ENCODE measurements around the gene PLCG1.

The PLCG1 gene

DNA sequence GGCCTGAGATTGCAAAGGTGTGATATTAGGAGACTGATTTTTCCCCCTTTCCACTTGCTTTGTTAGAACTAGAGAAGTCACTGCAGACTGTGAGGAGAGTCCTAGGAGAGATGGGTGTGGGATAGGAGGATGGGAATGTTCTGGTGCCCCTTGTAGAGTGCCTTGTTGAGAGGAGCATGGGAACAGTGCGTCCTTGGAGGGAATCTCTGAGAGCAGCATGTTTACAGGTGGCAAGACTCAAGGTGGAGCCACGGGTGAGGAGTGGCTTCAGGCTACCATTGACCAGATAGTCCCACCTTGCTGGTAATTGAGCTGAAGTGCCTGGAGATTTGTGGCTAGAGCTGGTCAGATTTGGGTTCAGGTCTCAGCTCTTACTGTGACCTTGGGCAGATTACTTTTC is 6.0 kb downstream of the PLCG1 start:
- DNase-seq: no peak

DNA sequence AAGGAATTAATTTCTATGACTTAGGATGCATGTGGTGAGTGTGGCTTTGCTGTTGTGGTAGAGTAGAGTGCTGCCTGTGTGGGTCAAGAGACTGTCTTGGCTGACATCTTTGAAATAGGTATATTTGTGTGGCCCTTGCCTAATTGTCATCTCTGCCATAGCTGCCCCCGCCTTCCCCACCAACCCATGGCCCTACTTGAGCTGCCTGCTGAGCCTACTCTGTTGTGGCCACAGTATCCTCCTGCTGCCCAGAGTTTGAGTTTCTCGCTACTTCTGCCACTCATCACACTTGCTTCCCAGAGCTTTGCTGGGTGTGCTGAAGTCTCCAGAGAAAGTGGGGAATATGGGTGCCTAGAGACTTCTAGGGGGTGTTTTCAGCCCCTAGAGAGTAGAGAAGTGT is 8.0 kb downstream of the PLCG1 start:
- no peak for DNase-seq

DNA sequence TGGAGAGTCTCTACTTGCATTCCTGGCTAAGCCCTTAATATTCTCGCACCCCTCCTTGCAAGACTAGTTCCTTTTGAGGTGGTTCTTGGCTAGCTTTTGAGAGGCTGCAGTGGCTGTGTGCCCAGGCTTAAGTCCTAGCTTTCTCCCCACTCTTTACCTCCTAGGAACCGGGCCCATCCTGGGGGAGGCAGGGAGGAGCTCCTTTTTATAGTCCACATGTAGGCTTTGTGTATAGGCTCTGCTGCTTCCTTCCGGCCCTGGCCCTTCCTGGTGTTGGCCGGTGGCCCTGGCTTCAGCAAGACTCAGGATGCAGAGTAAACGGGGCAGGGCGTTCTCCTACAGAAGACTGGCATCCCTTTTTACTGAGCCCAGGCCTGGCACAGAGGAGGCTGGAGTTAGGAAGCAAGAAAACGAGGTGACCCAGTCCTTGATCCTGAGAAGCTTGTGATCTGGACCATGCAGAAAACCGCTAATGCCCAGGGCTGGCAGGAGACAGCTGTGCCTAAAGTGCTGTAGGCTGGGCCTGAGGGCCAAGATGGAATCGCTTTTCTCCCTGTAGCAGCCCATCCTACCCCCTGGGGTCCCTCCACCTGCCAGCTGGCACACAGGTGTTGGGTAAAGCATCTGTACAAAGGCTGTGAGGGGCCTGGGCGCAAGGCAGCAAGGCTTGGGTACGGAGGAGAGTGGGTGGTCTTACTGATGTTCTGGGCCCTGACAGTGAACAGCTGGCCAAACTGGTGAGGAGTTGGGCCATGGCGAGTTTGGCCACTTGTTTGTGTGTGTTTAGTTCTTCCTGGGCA is 8.7 kb downstream of the PLCG1 start:
- DNase-seq: no peak

DNA sequence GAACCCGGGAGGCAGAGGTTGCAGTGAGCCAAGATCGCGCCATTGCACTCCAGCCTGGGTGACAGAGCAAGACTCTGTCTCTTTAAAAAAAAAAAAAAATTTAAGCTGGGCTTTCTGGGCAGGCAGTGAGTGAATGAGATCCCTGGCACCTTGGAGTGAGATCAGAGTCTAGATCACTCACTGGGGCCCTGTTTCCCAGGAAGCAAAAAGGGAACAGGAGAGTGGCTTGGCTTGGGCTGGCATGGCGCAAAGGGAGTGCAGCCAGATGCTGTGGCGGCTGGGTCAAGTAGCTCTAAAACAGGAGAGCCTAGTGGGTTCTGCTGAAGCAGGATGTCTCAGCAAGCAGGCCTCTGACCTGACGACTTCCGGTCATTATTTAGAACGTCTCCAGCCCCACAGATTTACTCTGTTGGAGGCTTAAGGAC is 10.4 kb downstream of the PLCG1 start:
- no peak for DNase-seq

DNA sequence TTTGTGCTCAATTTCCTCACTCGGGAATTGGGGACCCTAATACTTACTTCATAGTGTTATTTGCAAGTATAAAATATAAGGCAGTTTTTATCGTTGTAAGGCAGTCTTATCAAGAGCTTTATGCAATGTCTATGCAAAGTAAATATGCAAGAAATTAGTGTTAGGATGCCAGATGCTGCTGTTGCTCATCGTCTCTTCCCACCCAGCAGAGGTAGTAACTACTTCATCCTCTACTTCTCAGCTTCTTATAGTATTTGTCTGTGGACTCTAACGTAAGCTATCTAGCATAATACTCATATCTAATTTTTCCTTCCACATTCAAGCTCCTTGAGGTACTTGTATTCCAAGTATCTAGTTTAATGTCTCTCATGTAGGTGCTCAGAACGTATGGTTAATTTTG is 11.6 kb downstream of the PLCG1 start:
- DNase-seq: no peak

DNA sequence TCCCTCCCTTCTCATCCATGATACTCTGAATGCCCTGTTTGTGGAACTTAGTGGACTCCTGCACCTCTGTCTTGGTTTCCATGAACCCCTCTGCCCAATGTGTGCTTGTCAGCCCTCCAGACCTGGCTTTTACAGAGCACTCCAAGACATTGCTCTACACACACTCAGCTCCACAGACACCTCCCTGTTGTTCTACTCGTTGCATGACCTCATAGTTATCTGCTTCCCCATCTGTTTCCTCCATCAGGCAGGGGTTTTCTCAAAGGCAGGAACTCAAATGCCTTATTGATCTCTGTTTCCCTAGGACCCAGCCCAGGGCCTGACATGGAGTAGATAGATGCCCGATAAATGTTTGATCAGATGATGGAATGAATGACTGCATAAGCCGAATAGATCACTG is 13.3 kb downstream of the PLCG1 start:
- DNase-seq: peak in 2 of 5 donors; percentile 12 to 40

DNA sequence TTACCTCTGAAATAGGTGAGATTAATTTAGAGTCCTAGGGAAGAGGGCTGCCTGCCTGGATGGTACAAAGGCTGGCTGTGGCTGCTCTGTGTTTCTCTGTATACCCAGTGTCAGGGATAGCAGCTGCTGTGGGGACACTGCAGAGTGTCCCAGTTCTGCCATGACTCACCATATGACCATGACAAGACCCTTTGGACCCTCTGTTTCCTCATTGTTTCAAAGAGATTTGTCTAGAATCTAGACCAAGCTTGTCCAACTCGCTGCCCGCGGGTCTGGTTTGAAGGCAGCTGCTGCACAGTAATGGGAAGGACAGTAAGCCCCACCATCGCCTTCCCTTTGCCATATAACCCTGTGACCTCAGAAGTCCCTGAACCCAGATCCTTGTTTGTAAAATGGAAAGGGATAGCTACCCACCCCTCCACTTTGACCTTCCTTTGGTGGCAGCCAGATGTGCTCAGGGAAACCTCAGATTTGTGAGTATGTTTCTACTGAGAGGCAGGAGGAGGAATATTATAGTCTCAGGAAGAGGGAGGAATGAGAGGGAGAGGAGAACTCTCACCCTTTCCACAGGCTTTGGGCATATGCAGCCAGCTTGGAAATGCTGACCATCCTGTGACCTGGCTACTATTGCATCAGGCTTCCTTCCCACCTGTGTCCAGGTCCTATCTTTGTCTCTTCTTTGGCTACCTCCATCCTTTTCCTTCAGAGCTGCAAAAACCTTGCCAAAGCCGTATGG is 14.0 kb downstream of the PLCG1 start:
- no peak for DNase-seq

DNA sequence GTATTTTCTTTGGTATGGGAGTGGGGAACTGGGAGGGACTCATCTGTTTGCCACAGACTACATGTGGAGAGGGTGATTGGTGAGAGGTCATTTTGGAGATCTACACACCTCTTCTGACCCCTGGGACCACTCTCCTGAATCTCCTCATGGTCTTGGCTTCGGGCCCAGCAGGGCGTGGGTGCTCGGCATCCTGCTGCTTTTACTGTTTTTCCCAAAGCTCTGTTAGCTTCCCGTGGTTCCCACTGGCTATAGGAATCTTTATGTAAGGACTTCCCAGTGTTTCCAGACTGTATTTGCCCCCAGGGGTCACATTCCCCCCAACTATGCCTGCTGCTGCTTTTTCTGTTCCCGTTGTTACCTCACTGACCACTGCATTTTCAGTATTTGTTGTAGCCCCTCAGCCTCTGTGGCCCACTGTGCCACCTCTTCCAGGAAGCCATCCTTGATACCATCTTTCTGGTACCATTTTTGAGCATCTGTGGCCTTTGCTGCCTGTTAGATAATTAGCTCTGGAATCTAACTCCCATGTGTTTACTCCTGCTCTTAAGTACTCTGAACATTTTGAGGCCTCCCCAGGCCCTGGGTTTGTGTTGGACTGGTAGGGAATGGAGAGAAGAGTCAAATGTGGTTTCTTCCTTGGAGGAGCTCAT is 14.9 kb downstream of the PLCG1 start:
- no peak for DNase-seq

DNA sequence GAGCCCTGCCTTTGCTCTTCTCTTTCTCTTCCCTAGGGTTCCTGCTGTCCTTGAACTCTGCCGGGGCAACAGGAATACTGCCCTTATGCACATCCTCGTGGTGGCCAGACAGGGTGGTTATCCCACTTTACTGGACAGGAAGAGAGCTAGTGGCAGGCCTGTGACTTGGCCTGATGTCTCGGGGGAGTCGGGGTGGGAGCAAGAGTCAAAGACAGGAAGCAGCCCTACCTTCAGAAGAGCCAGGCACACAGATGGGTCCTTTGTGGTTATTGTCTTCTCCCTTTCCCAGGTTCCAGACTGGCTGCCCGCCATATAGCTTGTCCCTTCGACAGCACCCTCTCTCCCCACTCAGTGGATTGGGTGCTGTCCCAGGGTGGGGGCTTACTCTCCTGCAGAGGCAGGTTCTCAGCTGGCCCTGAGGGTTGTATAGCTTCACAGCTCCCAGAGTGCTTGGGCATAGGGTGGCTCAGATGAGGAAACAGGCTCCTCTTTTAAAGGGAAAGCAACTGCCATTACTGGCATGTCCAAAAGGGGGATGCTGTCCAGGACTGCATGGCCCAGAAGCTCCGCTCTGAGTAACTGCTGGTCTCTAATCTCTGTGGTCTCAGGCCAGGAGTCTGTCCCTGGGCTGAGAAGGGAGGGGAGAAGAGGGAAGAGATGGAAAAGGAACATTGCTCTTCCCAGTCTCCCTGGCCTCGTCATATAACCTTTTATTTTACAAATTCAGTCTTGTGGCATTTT is 17.3 kb downstream of the PLCG1 start:
- DNase-seq: no peak

DNA sequence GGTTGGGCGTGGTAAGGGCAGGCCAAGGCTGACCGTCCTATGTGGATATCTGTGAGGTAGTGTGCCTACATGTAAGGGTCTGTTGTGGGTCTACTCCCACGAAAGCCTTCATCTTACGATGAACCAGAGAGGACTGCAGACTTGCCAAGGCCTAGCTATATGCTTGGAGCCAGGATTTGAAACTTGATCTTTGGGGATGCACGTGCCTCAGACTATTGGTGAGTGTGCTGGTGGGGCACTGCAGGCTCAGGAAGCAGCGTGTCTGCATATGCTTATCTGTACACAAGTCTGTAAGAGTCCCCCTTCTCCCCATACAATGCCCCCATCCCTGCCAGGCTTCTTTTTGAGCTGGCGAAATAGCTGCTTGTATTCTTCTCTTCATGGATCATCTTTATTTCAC is 17.9 kb downstream of the PLCG1 start:
- no peak for DNase-seq

DNA sequence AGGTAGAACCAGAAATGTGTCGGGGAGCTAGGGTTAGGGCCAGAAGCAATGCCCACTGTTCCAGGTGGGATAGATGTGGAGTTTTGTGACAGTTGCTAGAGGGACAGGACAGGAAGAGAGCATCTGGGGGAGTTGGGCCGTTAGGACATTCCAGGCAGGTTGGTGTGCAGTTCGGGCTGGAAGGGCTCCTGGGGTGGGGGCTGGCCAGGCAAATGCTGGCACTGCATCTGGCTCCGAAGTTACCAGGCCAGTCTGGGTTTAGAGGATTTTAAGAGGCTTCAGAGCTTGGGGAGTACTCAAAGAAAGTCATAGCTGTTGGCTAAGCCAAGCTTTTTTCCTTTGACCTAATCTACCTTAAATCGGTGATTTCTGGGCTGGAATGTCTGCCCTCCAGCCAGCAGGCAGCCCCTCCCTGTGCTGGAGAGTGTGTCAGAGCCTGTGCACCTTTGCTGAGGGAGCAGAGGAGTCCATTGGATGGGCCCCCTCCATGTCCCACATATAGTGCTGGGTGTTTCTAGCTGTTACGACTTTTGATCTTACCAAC is 20.8 kb downstream of the PLCG1 start:
- no peak for DNase-seq

DNA sequence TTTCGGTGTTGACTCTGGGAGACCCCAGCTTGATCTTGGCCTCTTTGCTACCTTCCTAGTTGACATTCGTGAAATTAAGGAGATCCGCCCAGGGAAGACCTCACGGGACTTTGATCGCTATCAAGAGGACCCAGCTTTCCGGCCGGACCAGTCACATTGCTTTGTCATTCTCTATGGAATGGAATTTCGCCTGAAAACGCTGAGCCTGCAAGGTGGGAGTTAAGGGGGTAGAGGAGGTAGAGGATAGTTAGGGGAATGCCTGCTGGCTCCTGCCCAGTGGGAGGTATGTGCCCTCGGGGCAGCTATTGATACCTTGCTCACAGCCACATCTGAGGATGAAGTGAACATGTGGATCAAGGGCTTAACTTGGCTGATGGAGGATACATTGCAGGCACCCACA is 22.2 kb downstream of the PLCG1 start:
- no peak for DNase-seq

DNA sequence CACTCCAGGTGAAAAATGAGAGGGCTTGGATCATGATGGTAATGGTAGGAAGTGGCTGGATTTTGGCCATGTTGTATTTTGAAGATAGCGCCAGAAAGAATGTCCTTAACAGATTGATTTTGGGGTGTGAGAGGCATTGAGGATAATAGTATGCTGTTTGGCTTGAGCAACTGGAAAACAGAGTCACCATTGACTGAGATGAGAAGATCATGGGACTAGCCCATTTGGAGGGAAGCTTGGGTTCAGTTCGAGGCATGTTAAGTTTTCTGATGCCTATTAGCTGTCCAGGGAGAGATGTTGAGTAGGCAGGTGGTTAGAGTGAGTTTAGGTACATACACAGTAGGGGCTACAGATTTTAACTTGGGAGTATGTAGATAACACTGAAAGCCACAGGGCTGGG is 23.3 kb downstream of the PLCG1 start:
- DNase-seq: no peak

DNA sequence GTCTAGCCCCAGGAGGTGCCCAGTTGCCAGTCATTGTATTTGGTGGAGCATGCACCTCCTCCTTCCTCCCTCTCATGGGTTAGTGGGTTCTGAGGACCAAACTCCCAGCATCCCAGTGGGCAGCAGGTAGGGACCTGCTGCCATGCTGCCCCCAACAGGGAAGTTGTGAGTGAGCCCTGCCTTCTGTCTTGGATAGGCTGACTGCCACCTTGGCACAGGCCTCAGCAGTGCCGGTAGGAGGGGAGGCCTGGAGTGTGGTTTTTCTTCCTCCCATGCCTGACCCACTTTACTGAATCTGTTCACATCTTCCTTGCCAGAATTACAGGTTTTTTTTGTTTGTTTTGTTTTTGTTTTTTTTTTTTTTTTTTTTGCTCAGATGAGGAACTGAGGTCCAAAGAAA is 24.5 kb downstream of the PLCG1 start:
- DNase-seq: no peak

DNA sequence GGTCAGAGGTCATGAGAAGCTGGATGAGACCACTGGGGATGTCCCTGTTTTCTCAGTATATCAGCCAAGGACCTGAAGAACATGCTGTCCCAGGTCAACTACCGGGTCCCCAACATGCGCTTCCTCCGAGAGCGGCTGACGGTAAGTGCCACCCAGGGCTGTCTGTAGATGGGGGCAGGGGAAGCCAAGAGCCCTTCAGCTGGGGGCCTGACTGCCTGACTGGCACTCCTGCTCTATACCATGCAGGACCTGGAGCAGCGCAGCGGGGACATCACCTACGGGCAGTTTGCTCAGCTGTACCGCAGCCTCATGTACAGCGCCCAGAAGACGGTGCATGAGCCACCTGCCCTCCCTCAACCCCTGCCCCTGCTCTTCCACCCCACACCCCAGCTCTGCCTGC is 25.1 kb downstream of the PLCG1 start:
- DNase-seq: no peak

DNA sequence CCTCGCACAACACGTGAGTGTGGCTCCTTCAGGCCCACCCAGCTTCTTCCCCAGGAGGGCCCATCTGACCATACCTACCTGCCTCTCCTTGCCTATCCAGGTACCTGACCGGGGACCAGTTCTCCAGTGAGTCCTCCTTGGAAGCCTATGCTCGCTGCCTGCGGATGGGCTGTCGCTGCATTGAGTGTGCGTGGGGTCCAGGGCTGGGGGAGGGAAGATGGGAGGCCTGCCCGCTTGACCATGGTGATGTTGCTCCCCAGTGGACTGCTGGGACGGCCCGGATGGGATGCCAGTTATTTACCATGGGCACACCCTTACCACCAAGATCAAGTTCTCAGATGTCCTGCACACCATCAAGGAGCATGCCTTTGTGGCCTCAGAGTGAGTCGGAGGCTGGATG is 26.5 kb downstream of the PLCG1 start:
- no peak for DNase-seq

DNA sequence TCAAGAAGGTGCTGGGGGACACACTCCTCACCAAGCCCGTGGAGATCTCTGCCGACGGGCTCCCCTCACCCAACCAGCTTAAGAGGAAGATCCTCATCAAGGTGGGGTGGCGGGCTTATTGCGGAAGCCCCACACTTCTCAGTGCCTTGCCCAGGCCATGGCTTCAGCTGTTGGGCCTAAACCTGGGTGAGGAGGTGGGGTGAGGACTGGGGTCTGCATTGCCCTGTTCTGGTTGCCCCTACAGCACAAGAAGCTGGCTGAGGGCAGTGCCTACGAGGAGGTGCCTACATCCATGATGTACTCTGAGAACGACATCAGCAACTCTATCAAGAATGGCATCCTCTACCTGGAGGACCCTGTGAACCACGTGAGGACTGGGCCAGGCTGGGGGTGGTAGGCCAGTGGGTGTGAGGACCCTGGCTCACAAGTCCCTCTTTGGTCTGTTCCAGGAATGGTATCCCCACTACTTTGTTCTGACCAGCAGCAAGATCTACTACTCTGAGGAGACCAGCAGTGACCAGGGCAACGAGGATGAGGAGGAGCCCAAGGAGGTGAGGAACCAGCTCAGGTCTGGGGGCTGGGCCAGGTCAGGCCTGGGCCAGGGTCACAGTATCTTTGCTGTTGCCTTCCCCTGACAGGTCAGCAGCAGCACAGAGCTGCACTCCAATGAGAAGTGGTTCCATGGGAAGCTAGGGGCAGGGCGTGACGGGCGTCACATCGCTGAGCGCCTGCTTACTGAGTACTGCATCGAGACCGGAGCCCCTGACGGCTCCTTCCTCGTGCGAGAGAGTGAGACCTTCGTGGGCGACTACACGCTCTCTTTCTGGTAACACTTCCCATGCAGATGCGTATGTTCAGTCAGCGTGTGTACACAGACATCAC is 27.9 kb downstream of the PLCG1 start:
- no peak for DNase-seq

DNA sequence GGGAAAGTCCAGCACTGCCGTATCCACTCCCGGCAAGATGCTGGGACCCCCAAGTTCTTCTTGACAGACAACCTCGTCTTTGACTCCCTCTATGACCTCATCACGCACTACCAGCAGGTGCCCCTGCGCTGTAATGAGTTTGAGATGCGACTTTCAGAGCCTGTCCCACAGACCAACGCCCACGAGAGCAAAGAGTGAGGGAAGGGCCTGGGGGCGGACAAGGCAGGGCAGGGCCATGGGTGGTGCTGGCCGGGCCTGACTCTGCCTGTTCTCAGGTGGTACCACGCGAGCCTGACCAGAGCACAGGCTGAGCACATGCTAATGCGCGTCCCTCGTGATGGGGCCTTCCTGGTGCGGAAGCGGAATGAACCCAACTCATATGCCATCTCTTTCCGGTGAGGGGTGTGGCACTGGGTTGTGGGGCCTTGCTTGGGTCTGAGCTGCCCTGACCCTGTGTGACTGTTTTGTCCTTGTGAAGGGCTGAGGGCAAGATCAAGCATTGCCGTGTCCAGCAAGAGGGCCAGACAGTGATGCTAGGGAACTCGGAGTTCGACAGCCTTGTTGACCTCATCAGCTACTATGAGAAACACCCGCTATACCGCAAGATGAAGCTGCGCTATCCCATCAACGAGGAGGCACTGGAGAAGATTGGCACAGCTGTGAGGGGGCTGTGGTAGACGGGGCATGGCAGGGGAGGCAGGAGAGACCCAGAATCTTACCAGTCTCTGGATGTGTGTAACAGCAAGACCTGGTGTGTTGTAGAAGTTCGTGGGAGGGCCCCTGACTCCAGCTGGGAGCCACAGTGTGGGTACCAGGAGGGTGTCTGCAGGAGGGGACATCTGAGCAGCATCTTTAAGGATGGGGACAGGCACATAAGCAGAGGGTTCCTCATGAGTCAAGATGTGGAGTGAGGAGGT is 29.1 kb downstream of the PLCG1 start:
- DNase-seq: no peak

DNA sequence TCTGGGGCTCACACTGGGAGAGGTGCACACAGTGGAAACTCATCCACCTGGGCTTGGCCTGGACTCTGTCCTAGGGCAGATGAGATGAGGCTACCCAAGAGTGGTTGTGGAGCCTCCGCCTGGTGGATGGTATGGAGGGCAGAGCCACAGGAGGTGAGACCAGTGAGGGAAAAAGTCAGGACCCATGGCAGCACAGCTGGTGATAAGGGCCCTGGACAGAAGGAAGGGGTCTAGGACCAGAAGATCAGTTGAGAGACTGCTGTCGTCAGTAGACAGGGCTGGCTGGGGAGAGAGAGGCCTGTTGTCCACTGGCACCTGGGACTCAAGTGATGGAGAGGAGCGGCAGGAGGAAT is 29.8 kb downstream of the PLCG1 start:
- no peak for DNase-seq

DNA sequence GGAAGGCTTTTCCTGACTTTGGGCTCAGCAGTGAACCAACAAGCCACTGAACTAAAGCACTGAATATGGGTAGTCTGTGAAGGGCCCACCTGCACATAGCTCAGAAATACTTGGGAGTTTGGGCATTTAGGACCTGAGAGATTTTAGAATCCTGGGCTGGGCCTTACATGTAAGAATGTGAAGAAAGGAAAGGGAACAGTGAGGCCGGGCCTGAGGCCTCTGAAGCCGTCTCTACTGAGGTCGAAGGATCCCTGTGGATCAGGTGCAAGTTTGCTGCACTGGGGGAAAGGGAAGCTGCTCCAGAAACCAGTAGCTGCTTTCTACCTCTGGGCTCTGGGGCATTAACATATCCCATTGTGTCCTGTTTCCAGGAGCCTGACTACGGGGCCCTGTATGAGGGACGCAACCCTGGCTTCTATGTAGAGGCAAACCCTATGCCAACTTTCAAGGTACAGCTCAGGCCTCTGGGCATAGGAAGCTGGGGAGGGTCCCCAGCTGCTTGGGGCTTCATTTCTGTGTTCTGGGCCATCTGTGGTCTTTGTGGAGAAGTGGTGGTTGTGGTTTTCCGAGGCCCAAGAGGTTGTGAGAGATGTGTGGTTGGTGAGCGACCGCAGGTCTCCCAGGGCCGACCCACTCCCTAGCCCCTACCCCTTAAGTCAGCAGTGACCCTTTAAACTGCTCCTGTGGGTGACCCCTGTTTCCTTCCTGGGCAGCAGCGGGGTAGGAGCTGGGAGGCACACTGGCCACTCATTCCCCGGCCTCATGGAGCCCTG is 30.3 kb downstream of the PLCG1 start:
- DNase-seq: no peak
